PC-3 (cell line): ENCODE measurements around the gene MYO9A.

Source experiments
- EZH2 ChIP-seq: fragments of 300-600 bp; sonication (generic); IDR thresholded peaks from one replicate; pipeline ENCODE4 v1.6.1; 2017; ENCODE audit warnings: antibody characterized with exemption, mild to moderate bottlenecking, low read length; ENCODE audit not compliant: unreplicated experiment
- TF ChIP-seq, protein P1 (sequence below): fragments of 300-600 bp; sonication (generic); conservative IDR thresholded peaks from 2 replicates; pipeline ENCODE4 v1.5.1; 2017; ENCODE audit warnings: antibody characterized with exemption, low read depth, mild to moderate bottlenecking, low read length

DNA sequence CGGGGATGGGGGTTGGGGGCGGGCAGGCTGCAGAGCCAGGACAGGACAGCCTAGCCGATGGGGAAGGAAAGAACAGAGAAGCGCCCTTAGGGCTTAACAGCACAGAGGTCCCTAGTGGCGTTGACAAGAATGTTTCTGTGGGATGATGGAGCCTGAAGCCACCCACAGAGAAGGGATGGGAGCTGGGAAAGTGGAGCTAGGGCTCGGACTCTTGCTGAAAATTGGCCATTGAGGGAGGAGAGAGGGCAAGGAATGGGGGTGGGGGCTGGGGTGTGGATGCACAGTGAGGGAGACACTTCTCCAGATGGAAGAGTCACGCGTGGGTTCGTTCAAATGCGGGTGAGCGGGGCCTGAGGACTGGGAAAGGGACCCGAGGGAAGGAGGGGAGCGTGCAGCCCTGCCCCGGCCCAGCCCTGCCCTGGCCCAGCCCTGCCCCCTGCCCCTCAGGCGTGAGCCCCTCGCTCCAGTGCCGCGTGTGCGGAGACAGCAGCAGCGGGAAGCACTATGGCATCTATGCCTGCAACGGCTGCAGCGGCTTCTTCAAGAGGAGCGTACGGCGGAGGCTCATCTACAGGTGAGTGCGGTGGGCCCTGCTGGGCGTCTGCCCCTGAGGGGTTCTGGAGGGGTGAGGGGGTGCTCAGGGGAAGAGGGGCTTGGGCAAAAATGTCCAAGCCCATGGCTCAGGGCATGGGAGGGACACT, 306.8 kb downstream of the MYO9A start:
- TF ChIP-seq, protein P1, sequence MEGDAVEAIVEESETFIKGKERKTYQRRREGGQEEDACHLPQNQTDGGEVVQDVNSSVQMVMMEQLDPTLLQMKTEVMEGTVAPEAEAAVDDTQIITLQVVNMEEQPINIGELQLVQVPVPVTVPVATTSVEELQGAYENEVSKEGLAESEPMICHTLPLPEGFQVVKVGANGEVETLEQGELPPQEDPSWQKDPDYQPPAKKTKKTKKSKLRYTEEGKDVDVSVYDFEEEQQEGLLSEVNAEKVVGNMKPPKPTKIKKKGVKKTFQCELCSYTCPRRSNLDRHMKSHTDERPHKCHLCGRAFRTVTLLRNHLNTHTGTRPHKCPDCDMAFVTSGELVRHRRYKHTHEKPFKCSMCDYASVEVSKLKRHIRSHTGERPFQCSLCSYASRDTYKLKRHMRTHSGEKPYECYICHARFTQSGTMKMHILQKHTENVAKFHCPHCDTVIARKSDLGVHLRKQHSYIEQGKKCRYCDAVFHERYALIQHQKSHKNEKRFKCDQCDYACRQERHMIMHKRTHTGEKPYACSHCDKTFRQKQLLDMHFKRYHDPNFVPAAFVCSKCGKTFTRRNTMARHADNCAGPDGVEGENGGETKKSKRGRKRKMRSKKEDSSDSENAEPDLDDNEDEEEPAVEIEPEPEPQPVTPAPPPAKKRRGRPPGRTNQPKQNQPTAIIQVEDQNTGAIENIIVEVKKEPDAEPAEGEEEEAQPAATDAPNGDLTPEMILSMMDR: no peak
- no peak for TF ChIP-seq EZH2
